ENCODE data around the gene DGUOK.

DNA sequence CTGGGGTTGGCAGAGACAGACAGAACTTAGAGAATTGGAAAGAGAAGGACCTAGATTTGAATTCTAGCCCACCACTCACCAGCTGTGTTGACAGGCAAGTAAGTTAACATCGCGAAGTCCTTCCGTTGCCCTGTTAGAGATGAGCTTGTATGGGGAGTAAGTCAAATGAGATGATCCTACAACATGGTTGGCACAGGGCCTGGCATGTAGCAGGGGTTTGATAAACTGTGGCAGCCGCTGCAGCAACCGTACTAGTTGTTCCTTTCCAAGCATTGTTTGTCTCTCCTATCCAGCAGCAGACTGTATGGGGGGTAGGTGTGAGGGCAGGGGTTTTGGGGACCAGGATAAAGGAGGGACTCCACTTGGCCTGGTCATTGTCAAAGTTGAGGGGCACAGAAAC lies 74.0 kb downstream of the DGUOK start:
- TF ChIP-seq CTCF (IDR thresholded peaks at IDR 0.05; ENCODE audit: poor library complexity) (no peak), EZH2 (IDR thresholded peaks at IDR 0.05; ENCODE audit: borderline replicate concordance) (no peak)

Data from hepatocyte (in vitro differentiated cells).